HCT116 (cell line): Measurements from ENCODE around the gene RHBDD3. TPM values are rescaled to one million over a fixed set of nuclear protein-coding genes. Genes with fewer than 3 reads are reported as not detected.

Experiments used
- ATAC-seq: fragments of 200-7000 bp; cut with Tn5 transposase; 2 replicates; pipeline ENCODE4 v1.9.1; 2020; ENCODE audit warnings: mild to moderate bottlenecking, moderate library complexity
- BruUV-seq: library from RNA; stranded (reverse); fragments of 400-500 nt; replicated peaks from 2 replicates; lab custom pipeline; 2021; lab: Mats Ljungman, UMichigan
- CTCF ChIA-PET: fragments of 300-600 bp; sonication (Branson Sonifier 250); formaldehyde crosslinking; loops from one replicate; lab custom pipeline; 2021; ENCODE audit warnings: antibody characterized with exemption; lab: Charles Lee
- POLR2A ChIA-PET: fragments of 300-600, 350-600 bp; sonication (Branson Sonifier 250); formaldehyde crosslinking; loops from one replicate; lab custom pipeline; 2021; ENCODE audit warnings: antibody characterized with exemption; lab: Charles Lee
- RAD21 ChIA-PET, 2 experiments: fragments of 300-600 bp; sonication (Branson Sonifier 250); formaldehyde crosslinking; loops; one replicate each; lab custom pipeline; 2023; ENCODE audit warnings: low total read pairs in 2 of 2; ENCODE audit not compliant: uncharacterized antibody in 2 of 2, unreplicated experiment in 2 of 2, low non-redundant PET in 1 of 2; lab: Charles Lee
- DNase-seq: peaks from one replicate; pipeline ENCODE4 v3.0.0-alpha.2; 2010; ENCODE audit warnings: low read depth, low spot score
- H2AFZ ChIP-seq: fragments of 200-600 bp; shearing (Covaris generic), sonication (generic); 2 replicates; pipeline ENCODE4 v1.6.1; 2017; ENCODE audit warnings: low read depth, mixed run types, mixed read lengths, antibody characterized with exemption, low read length; ENCODE audit not compliant: poor library complexity, severe bottlenecking
- H3K27ac ChIP-seq: 2 replicates; pipeline ENCODE4 v1.5.1; 2012; ENCODE audit warnings: low read depth, low read length
- H3K27me3 ChIP-seq: fragments of 200-600 bp; sonication (generic); 2 replicates; pipeline ENCODE4 v1.6.1; 2016; ENCODE audit warnings: mixed run types, low read length, mixed read lengths; ENCODE audit not compliant: insufficient read depth
- H3K36me3 ChIP-seq, 2 experiments: fragments of 200-500 bp in 1 of 2; fragments of 200-600 bp in 1 of 2; sonication (Bioruptor generic) in 1 of 2; sonication (generic) in 1 of 2; 2 replicates each; pipeline versions ENCODE4 v1.5.1 to v1.6.1; 2014 to 2016; ENCODE audit warnings: low read length in 2 of 2, inconsistent platforms in 1 of 2, mixed read lengths in 1 of 2, mixed run types in 1 of 2; ENCODE audit not compliant: insufficient read depth in 2 of 2, control insufficient read depth in 1 of 2
- H3K4me1 ChIP-seq, 2 experiments: fragments of 200-600 bp in 1 of 2; sonication (generic) in 1 of 2; 2 replicates each; pipeline versions ENCODE4 v1.5.1 to v1.6.1; 2012 to 2017; ENCODE audit warnings: low read length in 2 of 2, inconsistent platforms in 1 of 2, mild to moderate bottlenecking in 1 of 2, mixed read lengths in 1 of 2, mixed run types in 1 of 2, moderate library complexity in 1 of 2; ENCODE audit not compliant: insufficient read depth in 2 of 2, control insufficient read depth in 1 of 2
- H3K4me2 ChIP-seq: fragments of 200-600 bp; sonication (generic); 2 replicates; pipeline ENCODE4 v1.6.1; 2017; ENCODE audit warnings: mixed run types, low read length, mixed read lengths
- H3K4me3 ChIP-seq, 2 experiments: fragments of 200-600 bp in 1 of 2; sonication (generic) in 1 of 2; replicated peaks in 1 of 2; 2 replicates each; pipeline ENCODE4 v1.5.1; 2011 to 2016; ENCODE audit warnings: low read length in 2 of 2, control low read depth in 1 of 2, low read depth in 1 of 2, mild to moderate bottlenecking in 1 of 2, mixed read lengths in 1 of 2, mixed run types in 1 of 2
- H3K79me2 ChIP-seq: fragments of 200-600 bp; sonication (generic); 2 replicates; pipeline ENCODE4 v1.6.1; 2017; ENCODE audit warnings: mild to moderate bottlenecking, mixed run types, low read length, moderate library complexity, mixed read lengths; ENCODE audit not compliant: insufficient read depth
- H3K9ac ChIP-seq: fragments of 200-600 bp; sonication (generic); 2 replicates; pipeline ENCODE4 v1.6.1; 2016; ENCODE audit warnings: low read length, mixed read lengths
- H3K9me2 ChIP-seq: fragments of 200-600 bp; sonication (generic), shearing (Covaris generic); 2 replicates; pipeline ENCODE4 v1.6.1; 2017; ENCODE audit warnings: mixed run types, mild to moderate bottlenecking, moderate library complexity; ENCODE audit not compliant: insufficient read depth
- H3K9me3 ChIP-seq, 2 experiments: fragments of 200-500 bp in 1 of 2; fragments of 200-600 bp in 1 of 2; sonication (Bioruptor generic) in 1 of 2; sonication (generic) in 1 of 2; 2 replicates each; pipeline ENCODE4 v1.6.1; 2014 to 2017; ENCODE audit warnings: low read length in 2 of 2, mixed read lengths in 2 of 2, inconsistent platforms in 1 of 2, low read depth in 1 of 2, mild to moderate bottlenecking in 1 of 2, mixed run types in 1 of 2, moderate library complexity in 1 of 2; ENCODE audit not compliant: control insufficient read depth in 1 of 2, insufficient read depth in 1 of 2
- H4K20me1 ChIP-seq: fragments of 200-600 bp; sonication (generic), shearing (Covaris generic); 2 replicates; pipeline ENCODE4 v1.6.1; 2017; ENCODE audit warnings: mixed run types, mild to moderate bottlenecking, moderate library complexity; ENCODE audit not compliant: insufficient read depth
- ATF3 ChIP-seq: IDR thresholded peaks from 2 replicates; pipeline ENCODE4 v1.6.1; 2012
- CTCF ChIP-seq, 3 experiments: fragments of 200-600 bp in 1 of 3; sonication (generic) in 1 of 3; IDR thresholded peaks in 2 of 3; conservative IDR thresholded peaks in 1 of 3; 2 replicates each; pipeline ENCODE4 v1.5.1; 2012 to 2017; ENCODE audit warnings: low read depth in 2 of 3, low read length in 2 of 3, antibody characterized with exemption in 1 of 3, borderline replicate concordance in 1 of 3, control low read depth in 1 of 3, mild to moderate bottlenecking in 1 of 3, mixed read lengths in 1 of 3, mixed run types in 1 of 3, moderate library complexity in 1 of 3; ENCODE audit not compliant: insufficient read depth in 1 of 3
- EGR1 ChIP-seq: IDR thresholded peaks from 2 replicates; pipeline ENCODE4 v1.6.1; 2012; ENCODE audit warnings: low read depth
- ELF1 ChIP-seq: IDR thresholded peaks from 2 replicates; pipeline ENCODE4 v1.6.1; 2012; ENCODE audit warnings: low read depth, borderline replicate concordance
- MAX ChIP-seq: IDR thresholded peaks from 2 replicates; pipeline ENCODE4 v1.6.1; 2012
- POLR2AphosphoS5 ChIP-seq: IDR thresholded peaks from 2 replicates; pipeline ENCODE4 v1.6.1; 2011; ENCODE audit warnings: mild to moderate bottlenecking, low read depth, low read length, moderate library complexity
- RAD21 ChIP-seq: IDR thresholded peaks from 2 replicates; pipeline ENCODE4 v1.6.1; 2012; ENCODE audit warnings: low read depth, mild to moderate bottlenecking
- SIN3A ChIP-seq: IDR thresholded peaks from 2 replicates; pipeline ENCODE4 v1.6.1; 2012; ENCODE audit warnings: low read depth
- SRF ChIP-seq: IDR thresholded peaks from 2 replicates; pipeline ENCODE4 v1.6.1; 2012; ENCODE audit warnings: low read depth
- ZBTB33 ChIP-seq: IDR thresholded peaks from 2 replicates; pipeline ENCODE4 v1.6.1; 2011; ENCODE audit warnings: mild to moderate bottlenecking, low read length, moderate library complexity; ENCODE audit not compliant: insufficient replicate concordance; ENCODE audit errors: extremely low read depth
- ZFX ChIP-seq: fragments of 450-650 bp; IDR thresholded peaks from 2 replicates; pipeline ENCODE4 v1.6.1; 2017
- ZNF274 ChIP-seq: fragments of 200-500 bp; sonication (Bioruptor generic); IDR thresholded peaks from 2 replicates; pipeline ENCODE4 v1.6.1; 2014; ENCODE audit warnings: mild to moderate bottlenecking, low read depth, low read length, inconsistent platforms
- intact Hi-C: fragments of 100-400 bp; cut with micrococcal nuclease; formaldehyde crosslinking; loops from 2 replicates; pipeline ENCODE4 v1.10.0; 2022
- total RNA-seq: library from RNA; stranded (reverse); gene quantifications from one replicate; pipeline ENCODE4 v1.2.1, GENCODE V29; 2021; ENCODE audit not compliant: unreplicated experiment

Gene RHBDD3
- total RNA-seq, 1 experiment from 2014 or later = 30.2 TPM

- no peaks in the 10 kb centered on the region for H3K27me3 ChIP-seq
- TF ChIP-seq ZNF274 (no peak), CTCF (IDR thresholded peaks at IDR 0.05 in 2 of 3, conservative IDR thresholded peaks at IDR 0.05 in 1 of 3; ENCODE audit: borderline replicate concordance in 1 of 3, insufficient read depth in 1 of 3, low read depth in 2 of 3, low read length in 2 of 3) (no peak), MAX (no peak), SRF (no peak), ZBTB33 (no peak), SIN3A (no peak), POLR2AphosphoS5 (no peak), ZFX (no peak), ELF1 (no peak), ATF3 (no peak), EGR1 (no peak), RAD21 (no peak)
- H3K9me3 ChIP-seq = no peaks in the 10 kb centered on the region
- H2AFZ ChIP-seq = no peak overlapping the region
- DNase-seq = no peak
- ChIA-PET CTCF (no interaction called here), RAD21 (no interaction called here), POLR2A (no interaction called here)
- H3K27ac ChIP-seq = peak overlapping the region; percentile 41; the same call in 1 of the 2 replicates
- no TSS peak for BruUV-seq
- H4K20me1 ChIP-seq = no peaks in the 10 kb centered on the region
- no peak for ATAC-seq
- peaks cover 7% of the 10 kb centered on the region; the same call in 1 of the 2 replicates for H3K79me2 ChIP-seq
- peak overlapping the region; percentile 73; the same call in 1 of the 2 replicates for H3K9ac ChIP-seq
- no peaks in the 10 kb centered on the region for H3K9me2 ChIP-seq
- no peaks in the 10 kb centered on the region for H3K36me3 ChIP-seq
- intact Hi-C loops = no loop called here
- peaks cover 40 to 63% of the 10 kb centered on the region in 2 experiments for H3K4me1 ChIP-seq
- peak overlapping the region; percentile 74 to 84 for H3K4me3 ChIP-seq
- H3K4me2 ChIP-seq = peak overlapping the region; percentile 96
Measured at GRCh38 chr22:29308148-29308790, 40.5 kb upstream of the RHBDD3 start.
